BJ (cell line): Measurements from ENCODE around the gene IGFBP5. TPM values are rescaled to one million over a fixed set of nuclear protein-coding genes. Genes with fewer than 3 reads are reported as not detected.

Experiments used
- CTCF ChIA-PET: fragments of 350-600 bp; formaldehyde crosslinking; extraction: SDS; loops from one replicate; lab custom pipeline; 2021; ENCODE audit warnings: antibody characterized with exemption, inconsistent platforms; lab: Yijun Ruan, JAX
- POLR2A ChIA-PET: fragments of 300-600 bp; sonication (Branson Sonifier 250); formaldehyde crosslinking; extraction: SDS; loops from one replicate; lab custom pipeline; 2021; ENCODE audit warnings: antibody characterized with exemption; lab: Charles Lee
- DNase-seq: peaks from one replicate; pipeline ENCODE4 v3.0.0-alpha.2; 2011; ENCODE audit warnings: low read depth
- H3K27me3 ChIP-seq: 2 replicates; pipeline ENCODE4 v1.6.0; 2011; ENCODE audit warnings: low read length; ENCODE audit not compliant: control insufficient read depth, insufficient read depth
- H3K36me3 ChIP-seq: 2 replicates; pipeline ENCODE4 v1.5.1; 2011; ENCODE audit warnings: low read length; ENCODE audit not compliant: control insufficient read depth, insufficient read depth
- H3K4me3 ChIP-seq: 2 replicates; pipeline ENCODE4 v1.5.1; 2011; ENCODE audit warnings: low read depth, mild to moderate bottlenecking, control low read depth, low read length
- polyA plus RNA-seq: library from polyadenylated mRNA; depleted of rRNA; stranded (reverse); fragments of >200 nt; gene quantifications from 2 replicates; pipeline ENCODE4 v1.2.3, GENCODE V29; 2011
- TF ChIP-seq, protein P1 (sequence below): IDR thresholded peaks from 2 replicates; pipeline ENCODE4 v1.5.1; 2011; ENCODE audit warnings: low read depth, mild to moderate bottlenecking, control low read depth, inconsistent platforms, low read length, moderate library complexity; ENCODE audit not compliant: insufficient read depth

Gene IGFBP5
- polyA plus RNA-seq, 1 experiment, result 1,060 TPM

DNA sequence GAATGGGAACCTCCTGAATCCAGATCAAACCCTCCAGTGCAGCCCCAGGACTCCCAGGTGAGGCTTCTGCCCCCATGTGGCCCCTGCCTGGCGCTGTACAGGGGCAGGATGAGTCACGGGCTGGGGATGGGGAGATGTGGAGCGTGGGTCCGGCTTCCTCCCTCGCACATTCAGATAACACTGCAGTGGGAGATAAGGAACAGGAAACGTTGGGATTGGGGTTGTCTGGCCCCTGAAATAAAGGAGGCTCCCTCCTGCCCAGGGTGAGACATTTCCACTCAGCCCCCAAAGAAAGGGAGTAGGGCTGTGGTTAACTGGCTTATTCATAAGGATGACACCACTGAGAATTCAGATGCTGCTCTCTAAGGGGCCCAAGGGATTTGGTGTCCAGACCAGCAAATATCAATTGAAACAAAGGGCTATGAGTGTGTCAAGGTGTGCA, 30.7 kb downstream of the IGFBP5 start:
- POLR2A ChIA-PET, result no interaction called here
- Histone ChIP-seq H3K27me3 (no peaks in the 10 kb centered on the region), H3K4me3 (no peak overlapping the region), H3K36me3 (no peaks in the 10 kb centered on the region)
- TF ChIP-seq, protein P1, sequence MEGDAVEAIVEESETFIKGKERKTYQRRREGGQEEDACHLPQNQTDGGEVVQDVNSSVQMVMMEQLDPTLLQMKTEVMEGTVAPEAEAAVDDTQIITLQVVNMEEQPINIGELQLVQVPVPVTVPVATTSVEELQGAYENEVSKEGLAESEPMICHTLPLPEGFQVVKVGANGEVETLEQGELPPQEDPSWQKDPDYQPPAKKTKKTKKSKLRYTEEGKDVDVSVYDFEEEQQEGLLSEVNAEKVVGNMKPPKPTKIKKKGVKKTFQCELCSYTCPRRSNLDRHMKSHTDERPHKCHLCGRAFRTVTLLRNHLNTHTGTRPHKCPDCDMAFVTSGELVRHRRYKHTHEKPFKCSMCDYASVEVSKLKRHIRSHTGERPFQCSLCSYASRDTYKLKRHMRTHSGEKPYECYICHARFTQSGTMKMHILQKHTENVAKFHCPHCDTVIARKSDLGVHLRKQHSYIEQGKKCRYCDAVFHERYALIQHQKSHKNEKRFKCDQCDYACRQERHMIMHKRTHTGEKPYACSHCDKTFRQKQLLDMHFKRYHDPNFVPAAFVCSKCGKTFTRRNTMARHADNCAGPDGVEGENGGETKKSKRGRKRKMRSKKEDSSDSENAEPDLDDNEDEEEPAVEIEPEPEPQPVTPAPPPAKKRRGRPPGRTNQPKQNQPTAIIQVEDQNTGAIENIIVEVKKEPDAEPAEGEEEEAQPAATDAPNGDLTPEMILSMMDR, result peak; percentile 31; the same call in 1 of the 2 replicates
- CTCF ChIA-PET, result interaction anchor here (0.6 to 23.2 kb wide), 8 partner anchors 7 to 442 kb away, joined by 3 to 531 read pairs (median 4); no protein-coding TSS in a partner anchor
- DNase-seq, result no peak

DNA sequence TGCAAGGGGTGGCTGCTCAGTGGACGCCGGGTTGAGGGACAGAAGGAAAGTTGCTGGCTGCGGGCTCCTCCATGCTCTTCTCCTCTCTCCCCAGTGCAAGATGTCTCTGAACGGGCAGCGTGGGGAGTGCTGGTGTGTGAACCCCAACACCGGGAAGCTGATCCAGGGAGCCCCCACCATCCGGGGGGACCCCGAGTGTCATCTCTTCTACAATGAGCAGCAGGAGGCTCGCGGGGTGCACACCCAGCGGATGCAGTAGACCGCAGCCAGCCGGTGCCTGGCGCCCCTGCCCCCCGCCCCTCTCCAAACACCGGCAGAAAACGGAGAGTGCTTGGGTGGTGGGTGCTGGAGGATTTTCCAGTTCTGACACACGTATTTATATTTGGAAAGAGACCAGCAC, 31.5 kb downstream of the IGFBP5 start:
- Histone ChIP-seq H3K27me3 (no peaks in the 10 kb centered on the region), H3K36me3 (no peaks in the 10 kb centered on the region), H3K4me3 (no peak overlapping the region)
- no peak for DNase-seq
- TF ChIP-seq, protein P1, result no peak
- POLR2A ChIA-PET, result no interaction called here
- CTCF ChIA-PET, result interaction anchor here (0.9 to 23.2 kb wide), 5 partner anchors 12 to 151 kb away, joined by 3 to 531 read pairs (median 5); no protein-coding TSS in a partner anchor

DNA sequence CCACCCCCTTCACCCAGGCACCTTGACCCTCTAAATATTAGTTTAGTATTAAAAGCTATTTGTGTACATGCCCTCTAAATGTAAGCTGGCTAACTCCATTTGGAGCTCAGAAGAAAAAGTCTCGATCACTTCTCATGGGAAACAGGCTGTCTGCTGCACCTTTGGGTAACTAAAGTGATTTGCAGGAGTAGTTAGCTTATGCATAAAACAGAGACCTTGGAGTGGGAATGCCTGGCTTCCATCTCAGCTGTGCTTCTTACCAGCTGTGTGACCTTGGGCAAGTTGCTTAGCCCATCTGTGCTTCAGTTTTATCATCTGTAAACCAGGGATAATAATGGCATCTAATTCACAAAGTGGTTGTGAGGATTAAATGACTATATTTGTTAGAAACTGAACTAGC, 32.2 kb downstream of the IGFBP5 start:
- H3K27me3 ChIP-seq, result no peaks in the 10 kb centered on the region
- TF ChIP-seq, protein P1, result no peak
- POLR2A ChIA-PET, result no interaction called here
- CTCF ChIA-PET, result interaction anchor here (0.6 to 23.2 kb wide), 4 partner anchors 11 to 141 kb away, joined by 3 to 531 read pairs (median 25); no protein-coding TSS in a partner anchor
- DNase-seq, result no peak
- no peak overlapping the region for H3K4me3 ChIP-seq
- no peaks in the 10 kb centered on the region for H3K36me3 ChIP-seq

DNA sequence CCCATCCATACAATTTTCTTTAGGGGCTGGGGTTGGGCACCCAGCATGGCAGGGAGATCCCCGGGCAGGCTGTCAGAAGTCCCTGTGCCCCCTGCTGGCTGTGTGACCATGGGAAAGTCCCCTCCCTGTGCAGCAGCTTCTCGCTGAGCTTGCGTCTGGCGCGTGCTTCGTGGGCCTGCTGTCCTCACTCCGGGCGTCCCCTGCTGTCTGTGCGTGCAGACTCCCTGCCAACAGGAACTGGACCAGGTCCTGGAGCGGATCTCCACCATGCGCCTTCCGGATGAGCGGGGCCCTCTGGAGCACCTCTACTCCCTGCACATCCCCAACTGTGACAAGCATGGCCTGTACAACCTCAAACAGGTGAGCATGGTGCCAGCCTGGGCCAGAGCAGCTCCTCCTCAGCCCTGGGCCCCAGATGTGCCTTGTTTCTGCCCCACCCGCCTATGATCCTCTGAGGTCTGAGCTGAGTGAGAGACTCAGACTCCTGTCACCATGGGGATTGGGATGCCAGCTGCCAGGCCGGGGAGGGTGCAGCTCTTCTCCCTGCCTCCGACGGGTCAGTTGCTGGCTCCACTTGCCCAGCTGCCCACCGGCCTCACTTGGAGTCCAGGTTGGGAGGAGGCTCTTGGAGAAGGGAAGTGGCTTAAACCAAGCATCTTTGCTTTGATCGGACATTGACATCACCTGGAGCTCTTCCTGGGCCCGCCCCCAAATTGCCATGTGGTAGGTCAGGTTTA, 33.5 kb downstream of the IGFBP5 start:
- POLR2A ChIA-PET, result no interaction called here
- TF ChIP-seq, protein P1, result peak; percentile 30
- CTCF ChIA-PET, result interaction anchor here (0.5 to 23.2 kb wide), 3 partner anchors 10 to 285 kb away, joined by 3 to 531 read pairs (median 6); no protein-coding TSS in a partner anchor
- Histone ChIP-seq H3K4me3 (no peak overlapping the region), H3K36me3 (no peaks in the 10 kb centered on the region), H3K27me3 (no peaks in the 10 kb centered on the region)
- no peak for DNase-seq

DNA sequence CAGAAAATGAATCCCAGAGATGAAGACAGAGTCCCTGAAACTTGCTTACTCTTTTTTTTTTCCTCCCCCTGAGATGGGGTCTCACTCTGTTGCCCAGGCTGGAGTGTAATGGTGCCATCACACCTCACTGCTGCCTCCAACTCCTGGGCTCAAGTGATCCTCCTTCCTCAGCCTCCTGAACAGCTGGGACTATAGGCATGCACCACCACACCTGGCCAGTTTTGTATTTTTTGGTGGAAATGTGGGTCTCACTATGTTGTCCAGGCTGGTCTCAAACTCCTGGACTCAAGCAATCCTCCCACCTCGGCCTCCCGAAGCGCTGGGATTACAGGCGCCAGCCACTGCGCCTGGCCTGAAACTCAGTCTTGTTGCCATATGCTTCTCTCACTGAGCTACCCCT, 34.3 kb downstream of the IGFBP5 start:
- Histone ChIP-seq H3K36me3 (no peaks in the 10 kb centered on the region; the same call in 1 of the 2 replicates), H3K27me3 (no peaks in the 10 kb centered on the region), H3K4me3 (no peak overlapping the region)
- POLR2A ChIA-PET, result no interaction called here
- no peak for DNase-seq
- CTCF ChIA-PET, result interaction anchor here (0.9 to 23.2 kb wide), 3 partner anchors 9 to 155 kb away, joined by 3 to 531 read pairs (median 6); no protein-coding TSS in a partner anchor
- TF ChIP-seq, protein P1, result no peak
